Activated B cell treated with CpG ODN at 0.5 μM for 24 hours (primary cell): ENCODE data around the gene FOXL1. TPM values are rescaled to one million over a fixed set of nuclear protein-coding genes. Genes with fewer than 3 reads are reported as not detected.
"Not testable (repeated sequence)": the region's sequence is repeated elsewhere in the genome, so short reads cannot be mapped to it uniquely, and the experiment has no call there.

ENCODE experiments used
- ATAC-seq: fragments of 200-7000 bp; cut with Tn5 transposase; one replicate; pipeline ENCODE4 v1.10.0; 2021; ENCODE audit warnings: low read depth, mild to moderate bottlenecking, moderate library complexity
- CTCF ChIA-PET: fragments of 350-600 bp; sonication (Branson Sonifier 250); formaldehyde crosslinking; loops from one replicate; lab custom pipeline; 2021; ENCODE audit warnings: antibody characterized with exemption; lab: Charles Lee
- POLR2A ChIA-PET: fragments of 350-600 bp; sonication (Branson Sonifier 250); formaldehyde crosslinking; loops from one replicate; lab custom pipeline; 2021; ENCODE audit warnings: antibody characterized with exemption; lab: Charles Lee
- DNase-seq: peaks from one replicate; pipeline ENCODE4 v3.0.0; 2022
- H3K27ac Mint-ChIP-seq: one replicate; pipeline ENCODE4 v1.8.0; 2020; ENCODE audit warnings: mixed read lengths
- H3K27me3 Mint-ChIP-seq: one replicate; pipeline ENCODE4 v1.8.0; 2021; ENCODE audit warnings: mixed read lengths
- H3K36me3 Mint-ChIP-seq: one replicate; pipeline ENCODE4 v1.8.0; 2021; ENCODE audit warnings: low read depth, mixed read lengths
- H3K4me1 Mint-ChIP-seq: one replicate; pipeline ENCODE4 v1.8.0; 2021; ENCODE audit warnings: mixed read lengths
- H3K4me3 Mint-ChIP-seq: one replicate; pipeline ENCODE4 v1.8.0; 2020; ENCODE audit warnings: mild to moderate bottlenecking, mixed read lengths
- H3K9me3 Mint-ChIP-seq: one replicate; pipeline ENCODE4 v1.8.0; 2020; ENCODE audit warnings: mixed read lengths
- intact Hi-C: fragments of 100-400 bp; cut with micrococcal nuclease; formaldehyde crosslinking; loops from one replicate; pipeline ENCODE4 v1.15.1; 2024
- total RNA-seq: library from RNA; stranded (reverse); gene quantifications from 2 replicates; pipeline ENCODE4 v1.2.3, GENCODE V29; 2022
- TF ChIP-seq, protein P1 (sequence below): fragments of 200-600 bp; IDR thresholded peaks from one replicate; pipeline ENCODE4 v1.8.0; 2022; ENCODE audit warnings: antibody characterized with exemption, mild to moderate bottlenecking

Gene FOXL1
- total RNA-seq, 1 donor from 2014 or later, result not detected

DNA sequence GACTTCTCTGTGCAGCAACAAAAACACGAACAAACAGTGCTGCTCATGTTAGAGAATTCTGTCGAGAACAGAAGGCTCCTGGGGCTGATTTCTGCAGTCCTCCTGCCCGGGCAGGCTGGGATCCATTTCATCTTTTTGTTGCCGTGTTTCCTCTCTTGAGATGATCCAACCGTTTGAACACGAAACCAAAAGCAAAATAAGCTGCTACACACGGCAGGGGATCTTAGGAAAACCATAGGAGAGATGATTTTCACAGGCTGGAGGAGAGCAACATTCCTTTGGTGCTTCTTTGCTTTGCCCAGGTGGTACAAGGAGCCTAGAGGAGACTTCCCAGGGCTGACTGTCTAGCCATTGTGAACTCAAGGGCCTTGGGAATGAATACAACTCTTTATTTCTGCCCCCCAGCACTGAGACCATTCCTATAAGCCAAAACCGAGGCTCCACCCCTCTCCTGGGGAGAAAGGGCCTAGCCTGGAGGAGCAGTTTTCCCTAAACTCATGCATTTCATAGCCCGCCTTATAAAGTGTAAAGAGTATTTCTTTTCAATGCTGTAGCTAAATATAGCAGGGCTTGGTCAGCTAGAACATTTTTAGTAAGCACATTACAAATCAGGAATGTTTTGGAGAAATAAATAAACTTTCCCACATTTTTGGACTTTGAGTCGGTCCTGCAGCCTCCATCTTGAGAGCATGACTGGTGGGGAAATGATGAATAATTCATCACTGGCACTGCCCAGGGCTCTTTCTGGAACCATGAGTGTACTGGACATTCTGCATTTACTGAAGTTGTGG, 7.7 kb downstream of the FOXL1 start:
- no peaks in the 10 kb centered on the region for H3K9me3 Mint-ChIP-seq
- no peaks in the 10 kb centered on the region for H3K4me1 Mint-ChIP-seq
- H3K27ac Mint-ChIP-seq, result no peak overlapping the region
- no peak overlapping the region for H3K4me3 Mint-ChIP-seq
- ChIA-PET CTCF (no interaction called here), POLR2A (no interaction called here)
- intact Hi-C loops, result no loop called here
- no peak for DNase-seq
- H3K36me3 Mint-ChIP-seq, result no peaks in the 10 kb centered on the region
- no peak for ATAC-seq
- TF ChIP-seq, protein P1, sequence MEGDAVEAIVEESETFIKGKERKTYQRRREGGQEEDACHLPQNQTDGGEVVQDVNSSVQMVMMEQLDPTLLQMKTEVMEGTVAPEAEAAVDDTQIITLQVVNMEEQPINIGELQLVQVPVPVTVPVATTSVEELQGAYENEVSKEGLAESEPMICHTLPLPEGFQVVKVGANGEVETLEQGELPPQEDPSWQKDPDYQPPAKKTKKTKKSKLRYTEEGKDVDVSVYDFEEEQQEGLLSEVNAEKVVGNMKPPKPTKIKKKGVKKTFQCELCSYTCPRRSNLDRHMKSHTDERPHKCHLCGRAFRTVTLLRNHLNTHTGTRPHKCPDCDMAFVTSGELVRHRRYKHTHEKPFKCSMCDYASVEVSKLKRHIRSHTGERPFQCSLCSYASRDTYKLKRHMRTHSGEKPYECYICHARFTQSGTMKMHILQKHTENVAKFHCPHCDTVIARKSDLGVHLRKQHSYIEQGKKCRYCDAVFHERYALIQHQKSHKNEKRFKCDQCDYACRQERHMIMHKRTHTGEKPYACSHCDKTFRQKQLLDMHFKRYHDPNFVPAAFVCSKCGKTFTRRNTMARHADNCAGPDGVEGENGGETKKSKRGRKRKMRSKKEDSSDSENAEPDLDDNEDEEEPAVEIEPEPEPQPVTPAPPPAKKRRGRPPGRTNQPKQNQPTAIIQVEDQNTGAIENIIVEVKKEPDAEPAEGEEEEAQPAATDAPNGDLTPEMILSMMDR, result no peak
- H3K27me3 Mint-ChIP-seq, result peaks cover 22% of the 10 kb centered on the region

DNA sequence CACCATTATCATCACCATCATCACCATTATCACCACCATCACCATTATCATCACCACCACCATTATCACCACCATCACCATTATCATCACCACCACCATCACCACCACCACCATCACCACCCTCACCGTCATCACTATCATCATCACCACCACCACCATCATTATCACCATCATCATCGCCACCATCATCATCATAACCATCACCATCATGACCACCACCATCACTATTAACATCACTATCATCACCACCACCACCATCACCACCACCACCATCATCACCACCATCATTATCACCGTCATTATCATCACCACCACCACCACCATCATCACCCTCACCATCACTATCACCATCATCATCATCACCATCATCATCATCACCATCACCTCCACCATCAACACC, 9.1 kb downstream of the FOXL1 start:
- intact Hi-C loops, result no loop called here
- TF ChIP-seq, protein P1, result no peak
- Mint-ChIP-seq H3K27me3 (peaks cover 17% of the 10 kb centered on the region), H3K9me3 (no peaks in the 10 kb centered on the region), H3K4me1 (no peaks in the 10 kb centered on the region), H3K27ac (no peak overlapping the region), H3K36me3 (no peaks in the 10 kb centered on the region), H3K4me3 (no peak overlapping the region)
- ChIA-PET POLR2A (no interaction called here), CTCF (no interaction called here)
- DNase-seq (no peak), ATAC-seq (no peak)

DNA sequence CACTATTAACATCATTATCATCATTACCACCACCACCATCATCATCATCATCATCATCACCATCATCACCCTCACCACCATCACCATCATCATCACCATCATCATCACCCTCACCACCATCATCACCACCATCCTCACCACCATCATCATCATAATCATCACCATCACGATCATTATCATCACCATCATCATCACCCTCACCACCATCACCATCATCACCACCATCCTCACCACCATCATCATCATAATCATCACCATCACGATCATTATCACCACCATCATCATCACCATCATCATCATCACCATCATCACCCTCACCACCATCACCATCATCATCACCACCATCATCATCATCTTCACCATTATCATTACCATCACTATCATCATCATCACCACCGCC, 9.6 kb downstream of the FOXL1 start:
- H3K9me3 Mint-ChIP-seq, H3K27ac Mint-ChIP-seq, CTCF ChIA-PET, H3K36me3 Mint-ChIP-seq, DNase-seq, ATAC-seq, H3K4me3 Mint-ChIP-seq, H3K4me1 Mint-ChIP-seq, intact Hi-C loops, POLR2A ChIA-PET: not testable (repeated sequence)
- peaks cover 18% of the 10 kb centered on the region for H3K27me3 Mint-ChIP-seq

DNA sequence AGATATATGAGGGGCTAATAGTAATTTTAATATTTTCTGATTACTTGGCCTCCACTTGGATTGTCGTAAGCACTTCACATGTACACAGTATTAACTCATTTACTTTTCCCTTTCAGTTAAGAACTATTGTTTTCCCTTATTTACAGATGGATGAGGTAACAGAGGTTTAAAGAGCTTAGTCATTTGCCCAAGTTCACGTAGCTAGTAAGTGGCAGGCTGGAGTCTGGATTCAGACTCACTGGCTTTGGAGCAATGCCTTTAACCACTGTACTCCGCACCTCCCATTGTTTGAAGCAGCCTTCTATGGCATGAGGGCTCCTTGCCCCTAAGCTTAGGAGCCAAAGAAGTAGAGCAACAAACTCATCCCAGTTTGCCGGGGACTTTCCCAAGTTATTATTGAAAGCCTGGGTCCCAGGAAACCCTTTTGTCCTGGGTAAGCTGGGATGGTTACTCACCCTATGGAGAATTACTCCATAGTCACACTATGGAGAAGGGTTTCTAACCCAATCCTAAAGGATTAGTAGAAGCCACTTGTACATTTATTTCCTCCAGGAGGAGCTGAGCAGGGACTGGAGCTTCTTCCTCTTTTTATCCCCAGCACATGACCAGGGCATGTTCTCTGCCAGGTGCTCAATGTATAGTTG, 12.3 kb downstream of the FOXL1 start:
- Mint-ChIP-seq H3K4me3 (no peak overlapping the region), H3K27ac (no peak overlapping the region), H3K4me1 (no peaks in the 10 kb centered on the region), H3K36me3 (no peaks in the 10 kb centered on the region), H3K9me3 (no peaks in the 10 kb centered on the region), H3K27me3 (peaks cover 30% of the 10 kb centered on the region)
- TF ChIP-seq, protein P1, result no peak
- CTCF ChIA-PET, result interaction anchor here (0.7 kb wide), 1 partner anchor 26 kb away, joined by 3 read pairs; no protein-coding TSS in a partner anchor
- POLR2A ChIA-PET, result no interaction called here
- no peak for DNase-seq
- intact Hi-C loops, result no loop called here
- ATAC-seq, result no peak

DNA sequence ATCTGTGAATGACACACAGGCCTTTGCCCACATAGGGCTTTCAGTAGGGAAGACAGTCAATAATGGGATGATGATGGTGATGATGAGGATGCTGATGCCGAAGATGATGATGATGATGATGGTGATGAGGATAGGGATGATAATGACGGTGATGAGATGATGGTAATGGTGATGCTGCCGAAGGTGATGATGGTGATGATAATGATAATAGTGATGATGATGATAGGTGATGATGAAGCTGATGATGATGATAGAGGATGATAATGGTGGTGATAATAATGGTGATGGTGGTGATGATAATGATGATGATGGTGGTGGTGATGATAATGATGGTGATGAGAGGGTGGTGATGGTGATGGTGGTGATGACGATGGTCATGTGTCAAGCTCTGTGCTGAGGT, 12.9 kb downstream of the FOXL1 start:
- no peaks in the 10 kb centered on the region for H3K9me3 Mint-ChIP-seq
- H3K27ac Mint-ChIP-seq, result no peak overlapping the region
- intact Hi-C loops, result no loop called here
- no peak for DNase-seq
- no peaks in the 10 kb centered on the region for H3K36me3 Mint-ChIP-seq
- ChIA-PET CTCF (interaction anchor here (0.7 kb wide), 1 partner anchor 27 kb away, joined by 3 read pairs; no protein-coding TSS in a partner anchor), POLR2A (no interaction called here)
- no peaks in the 10 kb centered on the region for H3K4me1 Mint-ChIP-seq
- no peak for ATAC-seq
- H3K4me3 Mint-ChIP-seq, result no peak overlapping the region
- TF ChIP-seq, protein P1, result no peak
- H3K27me3 Mint-ChIP-seq, result peaks cover 34% of the 10 kb centered on the region
